Heart right ventricle (tissue), 16 donors: ENCODE measurements around the gene ATXN2. TPM values are rescaled to one million over a fixed set of nuclear protein-coding genes. Genes with fewer than 3 reads are reported as not detected.

Source experiments
- ATAC-seq, 8 donors: fragments of 200-7000 bp; cut with Tn5 transposase; one replicate each; pipeline ENCODE4 v1.9.1; 2020; ENCODE audit warnings: mild to moderate bottlenecking in 8 of 8, moderate library complexity in 8 of 8, moderate number of reproducible peaks in 1 of 8
- DNase-seq, 2 donors: peaks; one replicate each; pipeline ENCODE4 v3.0.0-alpha.2; 2020
- H3K27ac ChIP-seq, 10 donors: fragments of 200-600 bp; sonication (generic) in 2 of 10; one replicate each; pipeline versions ENCODE4 v1.5.0 to v1.8.0; 2020 to 2022; ENCODE audit warnings: mild to moderate bottlenecking in 3 of 10
- H3K27me3 ChIP-seq, 7 donors: fragments of 200-600 bp; one replicate each; pipeline ENCODE4 v1.8.0; 2021 to 2022; ENCODE audit warnings: mild to moderate bottlenecking in 2 of 7
- H3K36me3 ChIP-seq, 9 donors: fragments of 200-600 bp; sonication (generic) in 1 of 9; one replicate each; pipeline versions ENCODE4 v1.5.0 to v1.8.0; 2020 to 2022; ENCODE audit warnings: mild to moderate bottlenecking in 2 of 9
- H3K4me1 ChIP-seq, 9 donors: fragments of 200-600 bp; sonication (generic) in 1 of 9; one replicate each; pipeline versions ENCODE4 v1.5.0 to v1.8.0; 2020 to 2022; ENCODE audit warnings: mild to moderate bottlenecking in 4 of 9
- H3K4me3 ChIP-seq, 10 donors: fragments of 200-600 bp; sonication (generic) in 2 of 10; one replicate each; pipeline versions ENCODE4 v1.5.0 to v1.8.0; 2020 to 2022; ENCODE audit warnings: mild to moderate bottlenecking in 7 of 10, moderate library complexity in 2 of 10
- H3K9me3 ChIP-seq, 11 donors: fragments of 200-600 bp in 10 of 11; sonication (generic) in 2 of 11; one replicate each; pipeline versions ENCODE4 v1.5.0 to v1.8.0; 2013 to 2022; ENCODE audit warnings: mild to moderate bottlenecking in 2 of 11, control low read depth in 1 of 11, moderate library complexity in 1 of 11
- WGBS, 2 donors: extraction: QIAGEN DNeasy Blood & Tissue Kit; methylation state at CpG; one replicate each; pipeline ENCODE4 v1.1.7; 2013; ENCODE audit warnings: inconsistent platforms in 1 of 2; 5-methylcytosine and 5-hydroxymethylcytosine counted together
- intact Hi-C, 10 donors: fragments of 100-400 bp; cut with DNase I; formaldehyde crosslinking; loops; one replicate each; pipeline versions ENCODE4 v1.11.1 to v1.14.2; 2022
- polyA plus RNA-seq, 2 donors: library from polyadenylated mRNA; stranded (reverse); fragments of 200-250 nt; gene quantifications; one replicate each; pipeline ENCODE4 v1.2.3, GENCODE V29; 2013
- total RNA-seq, 10 donors: library from RNA; stranded (reverse); fragmentation: NEBNext Ultra II Directional in 3 of 10; extraction: Animal tissue kit (Norgen Biotek cat#: 25700) in 3 of 10; gene quantifications; one replicate each; pipeline versions ENCODE4 v1.2.1 to v1.2.4, GENCODE V29; 2021 to 2023
- TF ChIP-seq, protein P1 (sequence below), 9 donors: fragments of 200-600 bp; sonication (generic) in 2 of 9; IDR thresholded peaks; one replicate each; pipeline versions ENCODE4 v1.5.0 to v1.8.0; 2021 to 2022; ENCODE audit warnings: antibody characterized with exemption in 9 of 9, mild to moderate bottlenecking in 5 of 9, moderate library complexity in 1 of 9
- donor health status: Arrhythmogenic right ventricular cardiomyopathy.
- donor health status: ischemic (EF 13 %, LVEDD 7.1; RV severe dilation, severe dysfunction).
- donor health status: healthy with polysubstance abuse.
- donor health status: DM: no; HTN: yes; CAD: no.
- donor health status: DM: no; HTN: no; CAD: no.
- donor health status: ischemic (EF 25% LVEDD 6.9; RV normal size, moderate dysfunction).
- donor health status: ischemic (EF 25% LVEDD 5.7; RV mildly dilated, moderate dysfunction).
- donor health status: healthy.
- donor health status: DM: yes; HTN: yes; CAD: no.
- donor health status: Ischemic cardiomyopathy.
- donor health status: ischemic (EF 35%, LVEDD 5.7; RV mildly dilated, moderate dysfunction).
- donor health status: nonischemic (EF 11% LVEDD 7.7; RV severe dilation, severe dysfunction).
- donor health status: DM: yes; HTN: yes; CAD: no.
- donor health status: PGD.
- donor health status: ischemic (EF 29% LVEDD 5.4; RV normal size, mild dysfunction).
- donor health status: nonischemic (EF 23%, LVEDD 6.1; RV moderate dilation, normal function).

Gene ATXN2
- total and polyA plus RNA-seq, 12 donors, result 18.8 to 69.9 (median 55.0) TPM

DNA sequence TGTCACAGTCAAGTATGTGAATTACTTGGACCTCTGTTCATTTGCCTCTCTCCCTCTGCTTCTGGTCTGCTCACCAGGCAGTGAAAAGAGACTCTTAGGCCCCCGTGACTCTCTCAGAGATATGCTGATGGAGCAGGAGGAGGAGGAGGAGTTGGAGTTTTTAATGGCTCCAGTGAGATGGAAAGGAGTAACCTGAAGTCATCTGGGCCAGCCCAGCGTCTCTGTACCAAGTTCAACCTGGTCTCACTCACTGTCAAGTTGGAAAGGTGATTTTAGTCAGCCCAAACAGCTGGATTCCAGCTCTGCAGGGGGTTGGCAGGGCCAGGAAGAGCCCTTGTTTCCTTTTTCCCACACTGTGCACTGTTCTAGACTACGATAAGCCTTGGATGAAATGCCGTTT lies 144.8 kb downstream of the ATXN2 start:
- H3K36me3 ChIP-seq, result peaks cover 0 to 100% (median 29%) of the 10 kb centered on the region in 9 donors
- H3K4me1 ChIP-seq, result peaks cover 11 to 66% (median 49%) of the 10 kb centered on the region in 9 donors
- H3K27ac ChIP-seq, result peak overlapping the region in 5 of 10 donors; percentile 8 to 57 (median 41)
- no peak for DNase-seq
- no peaks in the 10 kb centered on the region for H3K9me3 ChIP-seq
- no peak overlapping the region for H3K4me3 ChIP-seq
- intact Hi-C loops, result loop anchor here in 2 of 10 donors (5.0 to 10.0 kb wide), 3 partner anchors 57 to 122 kb away; no protein-coding TSS in a partner anchor
- WGBS, 2 donors, result 55% methylated on average over 4 of the region's 4 CpGs
- TF ChIP-seq, protein P1, sequence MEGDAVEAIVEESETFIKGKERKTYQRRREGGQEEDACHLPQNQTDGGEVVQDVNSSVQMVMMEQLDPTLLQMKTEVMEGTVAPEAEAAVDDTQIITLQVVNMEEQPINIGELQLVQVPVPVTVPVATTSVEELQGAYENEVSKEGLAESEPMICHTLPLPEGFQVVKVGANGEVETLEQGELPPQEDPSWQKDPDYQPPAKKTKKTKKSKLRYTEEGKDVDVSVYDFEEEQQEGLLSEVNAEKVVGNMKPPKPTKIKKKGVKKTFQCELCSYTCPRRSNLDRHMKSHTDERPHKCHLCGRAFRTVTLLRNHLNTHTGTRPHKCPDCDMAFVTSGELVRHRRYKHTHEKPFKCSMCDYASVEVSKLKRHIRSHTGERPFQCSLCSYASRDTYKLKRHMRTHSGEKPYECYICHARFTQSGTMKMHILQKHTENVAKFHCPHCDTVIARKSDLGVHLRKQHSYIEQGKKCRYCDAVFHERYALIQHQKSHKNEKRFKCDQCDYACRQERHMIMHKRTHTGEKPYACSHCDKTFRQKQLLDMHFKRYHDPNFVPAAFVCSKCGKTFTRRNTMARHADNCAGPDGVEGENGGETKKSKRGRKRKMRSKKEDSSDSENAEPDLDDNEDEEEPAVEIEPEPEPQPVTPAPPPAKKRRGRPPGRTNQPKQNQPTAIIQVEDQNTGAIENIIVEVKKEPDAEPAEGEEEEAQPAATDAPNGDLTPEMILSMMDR (IDR thresholded peaks at IDR 0.05), result no peak
- ATAC-seq, result no peak
- no peaks in the 10 kb centered on the region for H3K27me3 ChIP-seq

DNA sequence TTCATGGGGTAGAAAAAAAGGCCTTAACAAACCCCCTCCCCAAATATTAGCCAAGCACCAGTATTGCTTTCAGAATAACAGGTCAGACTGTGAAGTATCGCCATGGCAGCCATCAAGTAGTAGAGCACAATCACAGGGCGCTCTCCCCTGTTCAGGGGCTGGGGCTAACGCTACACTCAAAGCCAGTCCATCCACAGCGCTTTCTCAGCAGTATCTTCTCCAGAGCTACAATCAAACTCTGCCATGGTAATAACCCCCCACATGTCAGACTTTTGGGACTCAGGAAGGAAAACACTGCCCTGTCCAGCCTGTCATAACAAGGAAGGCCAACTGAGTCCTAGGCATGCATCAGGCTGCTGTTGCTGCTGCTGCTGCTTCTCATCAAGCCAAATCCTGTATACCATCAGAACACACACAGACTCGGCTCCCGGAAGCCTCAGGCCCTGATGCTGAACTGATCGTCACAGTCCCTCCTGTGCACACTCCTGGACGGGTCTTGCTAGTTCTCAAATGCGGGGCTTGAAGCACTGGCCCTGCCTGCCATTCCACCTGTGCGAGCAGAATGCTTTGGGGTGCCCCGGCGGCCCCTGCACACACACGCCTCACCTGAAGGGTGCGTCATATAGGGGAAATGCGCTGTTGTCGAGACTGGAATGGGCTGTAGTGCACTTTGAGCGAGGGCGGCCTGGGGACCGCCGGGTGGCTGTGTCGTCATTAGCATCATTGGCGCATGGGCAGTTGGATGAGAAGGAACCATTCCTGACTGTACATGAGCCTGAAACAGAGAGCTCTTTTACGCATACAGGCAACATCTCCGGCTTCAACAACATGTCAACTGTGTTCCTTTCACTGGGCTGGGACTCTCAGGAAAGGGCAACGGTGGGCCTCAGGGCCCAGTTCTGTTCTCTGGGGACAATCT lies 145.8 kb downstream of the ATXN2 start:
- Histone ChIP-seq H3K27me3 (no peaks in the 10 kb centered on the region), H3K27ac (peak overlapping the region in 2 of 10 donors; percentile 41 to 57), H3K4me1 (peaks cover 11 to 71% (median 54%) of the 10 kb centered on the region in 9 donors), H3K4me3 (no peak overlapping the region), H3K36me3 (peaks cover 0 to 100% (median 30%) of the 10 kb centered on the region in 9 donors), H3K9me3 (no peaks in the 10 kb centered on the region)
- ATAC-seq, result no peak
- intact Hi-C loops, result loop anchor here in 5 of 10 donors (2.0 to 10.0 kb wide), 4 partner anchors 56 to 121 kb away; no protein-coding TSS in a partner anchor
- 92% methylated on average over 25 of the region's 25 CpGs for WGBS, 2 donors
- no peak for DNase-seq
- TF ChIP-seq, protein P1 (IDR thresholded peaks at IDR 0.05), result no peak

DNA sequence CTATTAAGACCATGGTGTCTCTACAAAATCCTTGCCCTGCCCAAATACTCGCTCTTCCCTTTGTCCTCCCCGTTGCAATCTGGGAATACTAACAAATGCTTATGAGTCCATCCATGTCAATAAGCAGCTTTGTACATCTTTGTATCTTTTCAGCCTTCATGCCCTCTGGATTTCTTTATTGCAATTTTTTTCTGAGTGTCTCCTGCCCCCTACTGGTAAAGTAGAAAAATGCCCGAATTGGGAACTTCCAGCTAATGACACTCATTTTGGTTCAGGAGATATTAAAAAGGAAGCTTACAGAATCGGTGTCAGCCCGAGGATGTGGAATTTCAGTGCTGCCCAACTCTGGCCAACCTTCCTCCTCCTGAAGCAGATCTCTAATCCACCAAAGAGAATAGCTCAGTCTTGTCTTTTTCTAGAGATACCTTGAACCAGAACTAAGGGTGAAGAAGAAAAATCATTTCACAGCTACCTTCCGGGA lies 147.4 kb downstream of the ATXN2 start:
- H3K4me1 ChIP-seq, result peaks cover 13 to 84% (median 63%) of the 10 kb centered on the region in 9 donors
- DNase-seq (no peak), ATAC-seq (peak in 4 of 8 donors; percentile 2 to 22 (median 10))
- H3K36me3 ChIP-seq, result peaks cover 0 to 100% (median 42%) of the 10 kb centered on the region in 9 donors
- TF ChIP-seq, protein P1 (IDR thresholded peaks at IDR 0.05), result peak; percentile 64 to 86 (median 79)
- no peaks in the 10 kb centered on the region for H3K9me3 ChIP-seq
- H3K27ac ChIP-seq, result peak overlapping the region in 6 of 10 donors; percentile 15 to 93 (median 84)
- 30 to 39% methylated on average over 6 of the region's 6 CpGs for WGBS, 2 donors
- intact Hi-C loops, result loop anchor here in 9 of 10 donors (1.0 to 10.0 kb wide), 7 partner anchors 47 to 119 kb away; partner anchors contain the start of gene SH2B3 (in 4 of the 9)
- no peak overlapping the region for H3K4me3 ChIP-seq
- H3K27me3 ChIP-seq, result no peaks in the 10 kb centered on the region

DNA sequence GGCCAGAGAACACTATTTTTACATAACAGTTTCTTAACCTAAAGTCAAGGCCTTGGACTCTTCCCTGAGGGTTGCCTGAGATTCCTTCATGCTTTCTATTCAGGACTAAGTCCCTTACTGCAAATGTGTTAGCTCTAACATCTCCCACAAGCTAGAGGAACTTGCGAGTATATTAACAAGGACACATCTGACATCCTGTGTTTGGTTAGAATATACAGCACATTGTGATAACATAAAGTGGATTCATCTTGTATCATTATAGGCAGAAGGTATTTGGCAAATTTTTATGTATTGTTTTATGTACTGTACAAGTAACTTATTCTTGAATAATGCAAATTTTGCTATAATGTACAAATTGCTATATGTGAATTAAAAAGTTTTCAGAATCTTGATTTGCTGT lies 147.9 kb downstream of the ATXN2 start:
- Histone ChIP-seq H3K9me3 (no peaks in the 10 kb centered on the region), H3K4me3 (no peak overlapping the region), H3K27ac (peak overlapping the region in 8 of 10 donors; percentile 64 to 93 (median 81)), H3K27me3 (no peaks in the 10 kb centered on the region), H3K4me1 (peaks cover 17 to 86% (median 67%) of the 10 kb centered on the region in 9 donors), H3K36me3 (peaks cover 0 to 100% (median 41%) of the 10 kb centered on the region in 9 donors)
- TF ChIP-seq, protein P1 (IDR thresholded peaks at IDR 0.05), result no peak
- intact Hi-C loops, result loop anchor here in 8 of 10 donors (1.0 to 10.0 kb wide), 7 partner anchors 46 to 119 kb away; partner anchors contain the start of gene SH2B3 (in 4 of the 8)
- 44 to 56% methylated on average over 1 of the region's 1 CpG for WGBS, 2 donors
- DNase-seq, result no peak
- no peak for ATAC-seq
